Activated naive CD4-positive, alpha-beta T cell (primary cell): ENCODE results near the gene CNTF.
"Not testable (repeated sequence)": the region's sequence is repeated elsewhere in the genome, so short reads cannot be mapped to it uniquely, and the experiment has no call there.

Experiments
- DNase-seq, 4 experiments: peaks; one replicate each; lab custom pipeline; 2025; lab: John Stamatoyannopoulos, UW

The CNTF gene

GRCh38 chr11:58622344-58622743 is at the start of gene CNTF:
CNTF (plus strand) TSS chr11:58622665; CDS start chr11:58622753, 88 bp downstream.
- DNase-seq = no peak

- not testable (repeated sequence) for DNase-seq
These were observed 49.6 kb upstream of the CNTF start for GRCh38 chr11:58572906-58573305.

- DNase-seq = peak in 2 of 4 experiments; percentile 6 to 11
These were observed 48.9 kb upstream of the CNTF start for GRCh38 chr11:58573451-58574104.

GRCh38 chr11:58574881-58575280 is 47.6 kb upstream of the CNTF start:
- DNase-seq = no peak

- DNase-seq = peak in 1 of 4 experiments; percentile 23
These were observed 47.0 kb upstream of the CNTF start, which contains the start of gene LPXN for GRCh38 chr11:58575377-58576020. LPXN (minus strand) TSS chr11:58575856; CDS start chr11:58575772, 84 bp downstream.

- DNase-seq = no peak
These were observed 45.5 kb upstream of the CNTF start for GRCh38 chr11:58576887-58577471.

DNA sequence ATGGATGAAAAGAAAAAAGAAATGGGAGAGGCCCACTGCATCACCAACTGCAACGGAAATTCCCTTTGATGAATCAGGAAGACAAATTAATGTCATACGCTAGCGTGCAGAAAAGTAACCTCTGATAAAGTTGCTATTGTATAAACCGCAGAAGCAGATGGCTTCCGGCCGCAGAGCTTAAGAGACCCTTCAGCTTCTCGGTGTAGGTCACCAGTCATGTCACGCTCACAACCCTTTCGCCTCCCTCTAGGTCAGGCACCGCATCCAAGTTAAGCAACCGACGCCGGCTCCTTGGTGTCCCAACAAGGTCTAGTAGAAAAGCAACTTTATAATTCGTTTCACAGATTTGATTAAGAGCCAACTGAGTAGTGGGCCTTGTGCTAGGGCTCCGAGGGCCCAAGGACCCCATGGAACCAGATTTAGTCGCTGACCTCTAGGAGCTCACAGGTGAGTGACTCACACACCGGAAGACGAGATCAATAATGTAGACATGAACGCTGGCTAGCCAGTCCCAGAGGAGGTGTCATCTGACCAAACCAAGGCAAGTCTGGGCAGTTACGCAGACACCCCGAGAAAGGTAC is 44.8 kb upstream of the CNTF start:
- DNase-seq = peak; percentile 57 to 70 (median 60)

- peak; percentile 87 to 93 (median 90) for DNase-seq
These were observed 44.3 kb upstream of the CNTF start for GRCh38 chr11:58578136-58578634.

DNA sequence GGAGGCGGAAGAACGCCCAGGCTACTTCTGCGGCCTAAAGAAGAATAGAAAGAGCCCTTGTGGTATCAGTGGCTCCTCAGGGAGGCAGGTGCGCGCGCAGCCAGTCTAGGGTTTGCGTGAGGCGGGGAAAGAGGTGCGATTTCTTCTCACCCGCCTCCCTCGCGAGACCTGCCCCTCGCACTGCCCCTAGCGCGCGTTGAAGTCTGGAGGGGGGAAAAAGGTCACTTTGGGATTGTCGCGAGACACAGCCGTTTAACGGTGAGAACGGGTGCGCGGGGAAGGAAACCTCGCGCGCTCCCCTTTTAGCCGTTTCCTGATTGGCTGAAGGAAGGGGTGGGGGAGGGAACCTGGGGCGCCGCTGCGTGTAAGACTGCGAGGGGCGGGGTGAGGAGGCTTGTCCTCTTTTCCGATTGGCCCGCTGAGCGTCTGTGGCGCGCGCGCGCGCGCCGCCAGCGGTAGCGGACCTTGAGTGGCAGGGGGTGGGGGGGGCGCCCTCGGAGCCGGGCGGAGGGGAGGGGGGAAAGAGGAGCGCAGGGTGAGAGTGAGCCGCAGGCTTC is 43.8 kb upstream of the CNTF start, which contains the start of gene ZFP91:
TSS of gene ZFP91 (plus strand) at position 429 of the 557 bp plus-strand sequence. CDS start 219 bp downstream, outside the sequence.
- DNase-seq = peak; percentile 92 to 98 (median 96)

DNA sequence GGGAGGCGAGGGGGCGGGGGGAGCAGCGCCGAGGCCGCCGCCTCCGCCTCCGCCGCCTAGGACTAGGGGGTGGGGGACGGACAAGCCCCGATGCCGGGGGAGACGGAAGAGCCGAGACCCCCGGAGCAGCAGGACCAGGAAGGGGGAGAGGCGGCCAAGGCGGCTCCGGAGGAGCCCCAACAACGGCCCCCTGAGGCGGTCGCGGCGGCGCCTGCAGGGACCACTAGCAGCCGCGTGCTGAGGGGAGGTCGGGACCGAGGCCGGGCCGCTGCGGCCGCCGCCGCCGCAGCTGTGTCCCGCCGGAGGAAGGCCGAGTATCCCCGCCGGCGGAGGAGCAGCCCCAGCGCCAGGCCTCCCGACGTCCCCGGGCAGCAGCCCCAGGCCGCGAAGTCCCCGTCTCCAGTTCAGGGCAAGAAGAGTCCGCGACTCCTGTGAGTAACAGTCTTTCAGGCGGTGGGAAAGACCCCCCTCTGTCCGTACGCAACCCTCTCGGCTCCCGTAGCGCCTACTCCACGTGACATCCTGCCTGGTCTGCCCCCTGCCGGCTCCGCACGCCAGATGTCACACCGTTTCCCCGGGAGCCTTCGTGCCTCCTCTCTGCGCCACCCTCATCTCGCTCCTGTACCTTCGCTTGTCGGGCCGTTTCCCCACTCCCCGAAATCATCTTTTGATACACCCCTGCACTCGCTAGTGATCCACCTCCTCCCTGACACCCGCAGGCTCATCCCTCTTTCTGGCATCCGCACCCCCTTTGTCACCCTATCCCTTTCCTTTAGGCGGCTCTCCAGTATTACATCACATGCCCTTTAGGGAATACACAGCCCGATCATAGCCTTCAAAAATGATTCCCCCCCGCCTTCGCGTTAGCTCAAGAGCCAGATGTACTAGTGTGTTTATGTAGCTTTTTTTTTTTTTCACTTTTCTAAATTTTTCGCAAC is 43.0 kb upstream of the CNTF start:
- DNase-seq = peak; percentile 75 to 89 (median 88)

- DNase-seq = no peak
These were observed 42.2 kb upstream of the CNTF start for GRCh38 chr11:58580311-58580710.

GRCh38 chr11:58582437-58582836 is 40.0 kb upstream of the CNTF start:
- no peak for DNase-seq

DNA sequence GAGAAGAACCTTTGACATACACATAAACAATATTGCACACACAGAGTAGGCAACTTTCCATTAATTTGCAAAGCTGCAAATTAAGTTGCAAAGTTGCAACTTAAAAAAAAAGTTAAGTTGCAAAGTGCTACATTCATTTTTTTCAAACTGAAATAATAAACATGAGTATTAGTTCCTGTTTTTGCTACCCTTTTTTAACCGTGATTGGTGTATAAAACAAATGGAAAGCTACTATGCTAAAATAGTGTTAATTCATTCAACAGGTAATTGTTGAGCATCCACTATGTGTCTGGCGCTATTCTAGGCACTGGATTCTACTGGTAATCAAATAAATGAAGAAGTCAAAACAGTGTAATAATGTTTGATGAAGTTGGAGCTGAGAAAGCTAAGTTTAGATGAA is 35.5 kb upstream of the CNTF start:
- no peak for DNase-seq

DNA sequence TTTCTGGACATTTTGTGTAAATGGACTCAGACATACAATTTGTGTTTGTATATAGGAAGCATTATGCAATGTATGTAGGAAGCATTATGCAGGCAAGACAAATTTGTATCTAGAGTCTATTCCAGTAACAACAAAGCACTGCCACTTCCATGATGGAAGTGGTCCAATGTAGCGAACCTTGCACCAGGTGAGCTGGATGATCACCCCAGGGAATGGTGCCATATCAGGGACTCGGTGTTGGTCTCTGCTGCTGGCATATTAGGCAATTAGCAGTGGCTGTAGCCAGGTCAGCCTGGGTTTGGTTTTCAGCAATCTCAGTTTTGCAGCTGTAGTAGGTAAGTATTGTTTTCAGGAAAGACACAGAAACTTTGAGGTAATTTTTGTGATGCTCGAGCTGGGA is 30.8 kb upstream of the CNTF start:
- no peak for DNase-seq

GRCh38 chr11:58592760-58593472 is 29.5 kb upstream of the CNTF start:
- DNase-seq = peak in 1 of 4 experiments; percentile 6

DNA sequence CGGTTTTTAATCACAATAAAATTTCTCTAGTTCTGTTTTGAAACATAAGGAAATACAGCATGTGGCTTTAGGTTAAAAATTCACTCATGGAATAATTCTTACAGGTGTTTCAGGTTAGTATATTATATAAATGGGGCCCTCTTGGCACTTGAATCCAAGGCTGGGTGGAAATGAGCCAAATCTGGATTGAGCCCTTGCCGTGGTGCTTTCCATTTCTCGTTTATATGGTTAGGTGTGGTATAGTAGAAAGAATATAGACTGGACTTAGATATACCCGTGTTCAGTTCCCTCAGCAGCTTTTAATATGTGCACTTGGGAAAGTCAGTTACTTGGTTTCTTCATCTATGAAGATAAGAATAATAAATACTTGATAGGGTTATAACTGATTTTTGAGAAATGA is 27.6 kb upstream of the CNTF start:
- no peak for DNase-seq

- no peak for DNase-seq
These were observed 25.8 kb upstream of the CNTF start for GRCh38 chr11:58596621-58597020.

GRCh38 chr11:58597486-58598144 is 24.9 kb upstream of the CNTF start:
- DNase-seq = no peak

- no peak for DNase-seq
These were observed 22.0 kb upstream of the CNTF start for GRCh38 chr11:58600510-58600909.
